ENCODE results near the gene IL17RD.

DNA sequence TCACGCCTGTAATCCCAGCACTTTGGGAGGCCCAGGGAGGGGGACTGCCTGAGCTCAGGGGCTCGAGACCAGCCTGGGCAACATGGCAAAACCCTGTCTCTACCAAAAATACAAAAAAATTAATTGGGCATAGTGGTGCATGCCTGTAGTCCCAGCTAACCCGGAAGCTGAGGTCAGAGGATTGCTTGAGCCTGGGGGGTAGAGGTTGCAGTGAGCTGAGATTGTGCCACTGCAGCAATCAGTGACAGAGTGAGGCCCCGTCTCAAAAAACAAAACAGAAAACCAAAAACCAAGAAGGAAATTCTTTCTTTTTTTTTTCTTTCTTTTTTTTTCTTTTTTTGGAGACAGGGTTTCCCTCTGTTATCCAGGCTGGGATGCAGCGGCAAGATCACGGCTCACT, 101.2 kb downstream of the IL17RD start:
- TF ChIP-seq CTCF (IDR thresholded peaks at IDR 0.05) (no peak), POLR2AphosphoS5 (IDR thresholded peaks at IDR 0.05; ENCODE audit: low read depth, low read length) (no peak)
- TF ChIP-seq, protein P1, sequence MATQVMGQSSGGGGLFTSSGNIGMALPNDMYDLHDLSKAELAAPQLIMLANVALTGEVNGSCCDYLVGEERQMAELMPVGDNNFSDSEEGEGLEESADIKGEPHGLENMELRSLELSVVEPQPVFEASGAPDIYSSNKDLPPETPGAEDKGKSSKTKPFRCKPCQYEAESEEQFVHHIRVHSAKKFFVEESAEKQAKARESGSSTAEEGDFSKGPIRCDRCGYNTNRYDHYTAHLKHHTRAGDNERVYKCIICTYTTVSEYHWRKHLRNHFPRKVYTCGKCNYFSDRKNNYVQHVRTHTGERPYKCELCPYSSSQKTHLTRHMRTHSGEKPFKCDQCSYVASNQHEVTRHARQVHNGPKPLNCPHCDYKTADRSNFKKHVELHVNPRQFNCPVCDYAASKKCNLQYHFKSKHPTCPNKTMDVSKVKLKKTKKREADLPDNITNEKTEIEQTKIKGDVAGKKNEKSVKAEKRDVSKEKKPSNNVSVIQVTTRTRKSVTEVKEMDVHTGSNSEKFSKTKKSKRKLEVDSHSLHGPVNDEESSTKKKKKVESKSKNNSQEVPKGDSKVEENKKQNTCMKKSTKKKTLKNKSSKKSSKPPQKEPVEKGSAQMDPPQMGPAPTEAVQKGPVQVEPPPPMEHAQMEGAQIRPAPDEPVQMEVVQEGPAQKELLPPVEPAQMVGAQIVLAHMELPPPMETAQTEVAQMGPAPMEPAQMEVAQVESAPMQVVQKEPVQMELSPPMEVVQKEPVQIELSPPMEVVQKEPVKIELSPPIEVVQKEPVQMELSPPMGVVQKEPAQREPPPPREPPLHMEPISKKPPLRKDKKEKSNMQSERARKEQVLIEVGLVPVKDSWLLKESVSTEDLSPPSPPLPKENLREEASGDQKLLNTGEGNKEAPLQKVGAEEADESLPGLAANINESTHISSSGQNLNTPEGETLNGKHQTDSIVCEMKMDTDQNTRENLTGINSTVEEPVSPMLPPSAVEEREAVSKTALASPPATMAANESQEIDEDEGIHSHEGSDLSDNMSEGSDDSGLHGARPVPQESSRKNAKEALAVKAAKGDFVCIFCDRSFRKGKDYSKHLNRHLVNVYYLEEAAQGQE (IDR thresholded peaks at IDR 0.05; ENCODE audit: insufficient read depth in 1 of 2, low read depth in 2 of 2, low read length in 1 of 2), result no peak

All from Panc1 (cell line).